ENCODE data around the gene KRT79. TPM values are rescaled to one million over a fixed set of nuclear protein-coding genes. Genes with fewer than 3 reads are reported as not detected.
A peak's percentile ranks its signal among the peaks of the same experiment; 100 is the strongest.

KRT79 gene
- total RNA-seq, 4 donors from 2014 or later = not detected

- in situ Hi-C loops (cut with MboI; ENCODE audit: low pct_ligation_motif_present in 1 of 4, low pct_unique_long_range_greater_than_20kb in 1 of 4, low sequenced_read_pairs in 3 of 4) = loop anchor here in 3 of 4 donors (10.0 to 25.0 kb wide), 4 partner anchors 287 to 717 kb away; partner anchors contain the start of gene KRT84 (in 2 of the 3)
- H3K4me1 ChIP-seq = peaks cover 20 to 61% (median 59%) of the 10 kb centered on the region in 4 donors
- WGBS, 2 donors (ENCODE audit: low coverage in 1 of 2) = 33 to 47% methylated on average over 3 to 9 of the region's 9 CpGs
Measured at GRCh38 chr12:52871291-52872039, 37.4 kb upstream of the KRT79 start.

GRCh38 chr12:52870361-52871290 lies 36.5 kb upstream of the KRT79 start:
- 27 to 32% methylated on average over 3 to 14 of the region's 14 CpGs for WGBS, 2 donors (ENCODE audit: low coverage in 1 of 2)
- Histone ChIP-seq H3K27me3 (no peaks in the 10 kb centered on the region), H3K9me3 (no peaks in the 10 kb centered on the region), H3K4me3 (no peak overlapping the region), H3K36me3 (no peaks in the 10 kb centered on the region), H3K27ac (peak overlapping the region; percentile 73 to 97 (median 90)), H3K4me1 (peaks cover 20 to 61% (median 59%) of the 10 kb centered on the region in 4 donors)
- no peak for TF ChIP-seq POLR2AphosphoS5 (IDR thresholded peaks at IDR 0.05)
- TF ChIP-seq CTCF (IDR thresholded peaks at IDR 0.05) = peak; percentile 57 to 92 (median 72)
- in situ Hi-C loops (cut with MboI; ENCODE audit: low pct_ligation_motif_present in 1 of 4, low pct_unique_long_range_greater_than_20kb in 1 of 4, low sequenced_read_pairs in 3 of 4) (loop anchor here in 3 of 4 donors (10.0 to 25.0 kb wide), 4 partner anchors 286 to 716 kb away; partner anchors contain the start of gene KRT84 (in 2 of the 3)), intact Hi-C loops (cut with DNase I; ENCODE audit: low total_unique reads) (loop anchor here (5.0 to 10.0 kb wide), 3 partner anchors 288 to 644 kb away; no protein-coding TSS in a partner anchor)
- peak; percentile 91 for DNase-seq

More at GRCh38 chr12:52871291-52872039, 37.4 kb upstream of the KRT79 start:
- TF ChIP-seq POLR2A (IDR thresholded peaks at IDR 0.05) (peak; percentile 21), CTCF (IDR thresholded peaks at IDR 0.05) (no peak), POLR2AphosphoS5 (IDR thresholded peaks at IDR 0.05) (peak in 2 of 3 donors; percentile 22 to 39), EP300 (IDR thresholded peaks at IDR 0.05; ENCODE audit: low read depth) (no peak)
- intact Hi-C loops (cut with DNase I; ENCODE audit: low total_unique reads) = loop anchor here (5.0 to 10.0 kb wide), 3 partner anchors 289 to 643 kb away; no protein-coding TSS in a partner anchor
- Histone ChIP-seq H3K27ac (peak overlapping the region; percentile 73 to 97 (median 90)), H3K9me3 (no peaks in the 10 kb centered on the region), H3K27me3 (no peaks in the 10 kb centered on the region), H3K36me3 (no peaks in the 10 kb centered on the region), H3K4me3 (no peak overlapping the region)
- DNase-seq = peak; percentile 68

- in situ Hi-C loops (cut with MboI; ENCODE audit: low pct_ligation_motif_present in 1 of 4, low pct_unique_long_range_greater_than_20kb in 1 of 4, low sequenced_read_pairs in 3 of 4) = loop anchor here in 2 of 4 donors (10.0 to 25.0 kb wide), 2 partner anchors 480 to 483 kb away; partner anchors contain the start of gene KRT84 (in 2 of the 2)
- no peaks in the 10 kb centered on the region for H3K27me3 ChIP-seq
- DNase-seq = peak; percentile 74
- no peak overlapping the region for H3K4me3 ChIP-seq
- H3K27ac ChIP-seq = peak overlapping the region in 2 of 4 donors; percentile 37 to 53
- no peaks in the 10 kb centered on the region for H3K36me3 ChIP-seq
- WGBS, 2 donors (ENCODE audit: low coverage in 1 of 2) = 10 to 25% methylated on average over 2 to 9 of the region's 9 CpGs
- TF ChIP-seq POLR2AphosphoS5 (IDR thresholded peaks at IDR 0.05) (no peak), EP300 (IDR thresholded peaks at IDR 0.05; ENCODE audit: low read depth) (no peak), CTCF (IDR thresholded peaks at IDR 0.05) (no peak), POLR2A (IDR thresholded peaks at IDR 0.05) (no peak)
- intact Hi-C loops (cut with DNase I; ENCODE audit: low total_unique reads) = no loop called here
- peaks cover 16 to 37% (median 35%) of the 10 kb centered on the region in 4 donors for H3K4me1 ChIP-seq
- H3K9me3 ChIP-seq = no peaks in the 10 kb centered on the region
Measured at GRCh38 chr12:52867642-52868041, 33.5 kb upstream of the KRT79 start.
